Heart left ventricle (tissue), 13 donors: ENCODE data around the gene MBP.

ENCODE experiments used
- CTCF ChIP-seq, 12 donors: fragments of 200-600 bp; sonication (generic) in 4 of 12; IDR thresholded peaks; one replicate each; pipeline versions ENCODE4 v1.5.0 to v1.8.0; 2018 to 2022; ENCODE audit warnings: antibody characterized with exemption in 12 of 12, mild to moderate bottlenecking in 5 of 12
- POLR2A ChIP-seq, 2 donors: fragments of 450-650 bp; IDR thresholded peaks; one replicate each; pipeline ENCODE4 v1.6.1; 2017; ENCODE audit warnings: antibody characterized with exemption in 2 of 2, mild to moderate bottlenecking in 2 of 2, moderate library complexity in 2 of 2
- donor health status: ischemic (EF 13 %, LVEDD 7.1; RV severe dilation, severe dysfunction).
- donor health status: DM: no; HTN: yes; CAD: no.
- donor health status: DM: no; HTN: no; CAD: no.
- donor health status: ischemic (EF 25% LVEDD 6.9; RV normal size, moderate dysfunction).
- donor health status: ischemic (EF 25% LVEDD 5.7; RV mildly dilated, moderate dysfunction).
- donor health status: ischemic (EF 35%, LVEDD 5.7; RV mildly dilated, moderate dysfunction).
- donor health status: nonischemic (EF 11% LVEDD 7.7; RV severe dilation, severe dysfunction).
- donor health status: DM: yes; HTN: yes; CAD: no.
- donor health status: PGD.
- donor health status: ischemic (EF 29% LVEDD 5.4; RV normal size, mild dysfunction).
- donor health status: nonischemic (EF 23%, LVEDD 6.1; RV moderate dilation, normal function).

GRCh38 chr18:76993573-76993972 is 139.0 kb downstream of the MBP start:
- TF ChIP-seq POLR2A (IDR thresholded peaks at IDR 0.05) (no peak), CTCF (IDR thresholded peaks at IDR 0.05) (no peak)
